Right lobe of liver (tissue), 6 donors: ENCODE data around the gene FNDC3B. TPM values are rescaled to one million over a fixed set of nuclear protein-coding genes. Genes with fewer than 3 reads are reported as not detected.

Experiments used
- ATAC-seq, 4 donors: fragments of 200-7000 bp; cut with Tn5 transposase; one replicate each; pipeline ENCODE4 v1.9.1; 2020; ENCODE audit warnings: mild to moderate bottlenecking in 4 of 4, moderate library complexity in 4 of 4
- DNase-seq, 3 donors: peaks; one replicate each; pipeline ENCODE4 v3.0.0-alpha.2; 2020
- H3K27ac ChIP-seq, 3 donors: fragments of 200-600 bp; one replicate each; pipeline ENCODE4 v1.8.0; 2022
- H3K27me3 ChIP-seq, 2 donors: fragments of 200-600 bp; one replicate each; pipeline ENCODE4 v1.8.0; 2022
- H3K36me3 ChIP-seq, 4 donors: fragments of 200-600 bp; sonication (generic) in 1 of 4; one replicate each; pipeline versions ENCODE4 v1.5.1 to v1.8.0; 2017 to 2022; ENCODE audit warnings: control low read depth in 1 of 4
- H3K4me1 ChIP-seq, 4 donors: fragments of 200-600 bp; sonication (generic) in 1 of 4; one replicate each; pipeline versions ENCODE4 v1.5.1 to v1.8.0; 2017 to 2022; ENCODE audit warnings: control low read depth in 1 of 4
- H3K4me3 ChIP-seq, 3 donors: fragments of 200-600 bp; one replicate each; pipeline ENCODE4 v1.8.0; 2022
- H3K9me3 ChIP-seq, 4 donors: fragments of 200-600 bp; sonication (generic) in 1 of 4; one replicate each; pipeline versions ENCODE4 v1.5.1 to v1.8.0; 2017 to 2022; ENCODE audit warnings: control low read depth in 1 of 4
- CTCF ChIP-seq, 4 donors: fragments of 200-600 bp in 3 of 4; fragments of 450-650 bp in 1 of 4; IDR thresholded peaks; one replicate each; pipeline versions ENCODE4 v1.5.1 to v1.8.0; 2016 to 2022; ENCODE audit warnings: antibody characterized with exemption in 4 of 4, mild to moderate bottlenecking in 2 of 4
- POLR2A ChIP-seq: fragments of 450-650 bp; IDR thresholded peaks from one replicate; pipeline ENCODE4 v1.6.1; 2017; ENCODE audit warnings: antibody characterized with exemption, mild to moderate bottlenecking
- WGBS: methylation state at CpG from one replicate; pipeline ENCODE4 v1.1.6; 2018; ENCODE audit warnings: low coverage, low lambda C conversion rate; ENCODE audit not compliant: insufficient coverage; ENCODE audit errors: missing lambda C conversion rate; 5-methylcytosine and 5-hydroxymethylcytosine counted together
- intact Hi-C, 2 donors: fragments of 100-400 bp; cut with DNase I; formaldehyde crosslinking; loops; one replicate each; pipeline versions ENCODE4 v1.11.2 to v1.14.1; 2022
- total RNA-seq, 6 experiments: library from RNA; depleted of rRNA in 2 of 6; stranded (reverse); fragments of >200 nt in 2 of 6; fragmentation: NEBNext Ultra II Directional in 3 of 6; extraction: Animal tissue kit (Norgen Biotek cat#: 25700) in 3 of 6; gene quantifications; one replicate each; pipeline versions ENCODE4 v1.1.0 to v1.2.4, GENCODE V29; 2016 to 2023
- donor health status: DM: no; HTN: yes; CAD: no.
- donor health status: DM: no; HTN: no; CAD: no.
- donor health status: DM: no; HTN: no; CAD: no.
- donor health status: DM: no; HTN: yes; CAD: no.
- donor health status: DM: no; HTN: yes; CAD: no.

The FNDC3B gene
- total RNA-seq, 6 experiments from 2014 or later, result 40.2 to 184 (median 63.5) TPM

- Histone ChIP-seq H3K27ac (no peak overlapping the region), H3K4me3 (no peak overlapping the region), H3K4me1 (no peaks in the 10 kb centered on the region), H3K36me3 (no peaks in the 10 kb centered on the region), H3K9me3 (no peaks in the 10 kb centered on the region), H3K27me3 (no peaks in the 10 kb centered on the region)
- 32% methylated on average over 2 of the region's 3 CpGs for WGBS
- intact Hi-C loops, result no loop called here
- ATAC-seq, result peak in 3 of 4 donors; percentile 45 to 52 (median 52)
- DNase-seq, result no peak
- TF ChIP-seq CTCF (IDR thresholded peaks at IDR 0.05), result no peak
- no peak for TF ChIP-seq POLR2A
Measured at GRCh38 chr3:172029425-172030098, 9.8 kb upstream of the FNDC3B start.

GRCh38 chr3:172030181-172030580, 9.2 kb upstream of the FNDC3B start:
- H3K4me1 ChIP-seq, result peaks cover 0 to under 1% (median 0%) of the 10 kb centered on the region in 4 donors
- no peak overlapping the region for H3K4me3 ChIP-seq
- no peak for ATAC-seq
- no peak for DNase-seq
- H3K9me3 ChIP-seq, result no peaks in the 10 kb centered on the region
- intact Hi-C loops, result no loop called here
- no peaks in the 10 kb centered on the region for H3K36me3 ChIP-seq
- no peak overlapping the region for H3K27ac ChIP-seq
- H3K27me3 ChIP-seq, result no peaks in the 10 kb centered on the region
- 76% methylated on average over 2 of the region's 2 CpGs for WGBS
- no peak for TF ChIP-seq POLR2A
- no peak for TF ChIP-seq CTCF (IDR thresholded peaks at IDR 0.05)

GRCh38 chr3:172031996-172032395, 7.4 kb upstream of the FNDC3B start:
- WGBS, result 47% methylated on average over 3 of the region's 3 CpGs
- Histone ChIP-seq H3K9me3 (no peaks in the 10 kb centered on the region), H3K4me3 (no peak overlapping the region), H3K4me1 (peaks cover 0 to 3% (median 0%) of the 10 kb centered on the region in 4 donors), H3K27ac (no peak overlapping the region), H3K36me3 (no peaks in the 10 kb centered on the region), H3K27me3 (no peaks in the 10 kb centered on the region)
- ATAC-seq, result peak in 1 of 4 donors; percentile 25
- TF ChIP-seq CTCF (IDR thresholded peaks at IDR 0.05), result no peak
- no peak for TF ChIP-seq POLR2A
- intact Hi-C loops, result no loop called here
- DNase-seq, result no peak

- Histone ChIP-seq H3K9me3 (no peaks in the 10 kb centered on the region), H3K27me3 (no peaks in the 10 kb centered on the region), H3K27ac (no peak overlapping the region), H3K36me3 (no peaks in the 10 kb centered on the region), H3K4me1 (peaks cover 0 to 3% (median 0%) of the 10 kb centered on the region in 4 donors), H3K4me3 (no peak overlapping the region)
- no peak for DNase-seq
- peak in 3 of 4 donors; percentile 10 to 40 (median 29) for ATAC-seq
- TF ChIP-seq CTCF (IDR thresholded peaks at IDR 0.05), result no peak
- WGBS, result 88% methylated on average over 2 of the region's 2 CpGs
- intact Hi-C loops, result no loop called here
Measured at GRCh38 chr3:172033396-172033795, 6.0 kb upstream of the FNDC3B start.
